ENCODE results near the gene DUSP6.

Gene DUSP6

DNA sequence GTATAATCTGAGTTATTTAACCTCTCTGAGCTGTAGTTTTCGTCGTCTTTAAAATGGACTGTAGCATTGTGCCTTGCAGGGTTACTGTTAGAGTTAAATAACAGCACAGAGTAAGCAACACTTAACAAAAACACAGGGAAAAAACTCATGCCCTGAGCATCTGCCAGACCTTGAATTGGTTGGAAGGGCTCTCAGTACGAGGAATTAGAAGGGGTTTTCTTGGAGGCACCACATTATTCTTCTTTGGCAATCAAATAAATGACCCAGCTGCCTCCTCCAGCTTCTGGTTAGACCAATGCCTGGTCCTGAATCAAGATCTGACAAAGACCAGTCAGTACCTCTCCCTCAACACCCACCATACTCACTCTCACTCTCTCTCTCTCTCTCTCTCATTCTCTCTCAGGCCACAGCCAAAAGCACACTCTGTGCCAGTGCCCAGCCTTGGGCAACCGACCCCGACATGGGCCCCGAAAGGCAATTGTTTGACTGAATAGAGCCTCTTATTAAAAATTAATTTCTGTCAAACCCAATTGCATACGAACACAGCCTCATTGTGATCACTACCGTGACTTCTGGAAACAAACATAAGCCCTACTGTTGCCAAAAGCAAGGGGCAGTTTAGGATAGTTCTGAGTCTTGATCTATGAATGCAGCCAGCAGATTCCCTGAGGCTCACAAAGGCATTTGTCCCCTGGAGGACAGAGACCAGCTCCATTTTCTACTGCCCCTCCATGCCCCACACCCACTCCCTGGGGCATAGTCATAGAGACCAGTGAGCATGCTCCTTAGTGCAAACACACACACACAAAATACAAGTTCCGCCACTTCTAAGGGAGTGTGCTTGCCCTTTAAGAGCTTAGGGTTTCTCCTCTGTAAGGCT is 23.9 kb downstream of the DUSP6 start:
- TF ChIP-seq, protein P1, sequence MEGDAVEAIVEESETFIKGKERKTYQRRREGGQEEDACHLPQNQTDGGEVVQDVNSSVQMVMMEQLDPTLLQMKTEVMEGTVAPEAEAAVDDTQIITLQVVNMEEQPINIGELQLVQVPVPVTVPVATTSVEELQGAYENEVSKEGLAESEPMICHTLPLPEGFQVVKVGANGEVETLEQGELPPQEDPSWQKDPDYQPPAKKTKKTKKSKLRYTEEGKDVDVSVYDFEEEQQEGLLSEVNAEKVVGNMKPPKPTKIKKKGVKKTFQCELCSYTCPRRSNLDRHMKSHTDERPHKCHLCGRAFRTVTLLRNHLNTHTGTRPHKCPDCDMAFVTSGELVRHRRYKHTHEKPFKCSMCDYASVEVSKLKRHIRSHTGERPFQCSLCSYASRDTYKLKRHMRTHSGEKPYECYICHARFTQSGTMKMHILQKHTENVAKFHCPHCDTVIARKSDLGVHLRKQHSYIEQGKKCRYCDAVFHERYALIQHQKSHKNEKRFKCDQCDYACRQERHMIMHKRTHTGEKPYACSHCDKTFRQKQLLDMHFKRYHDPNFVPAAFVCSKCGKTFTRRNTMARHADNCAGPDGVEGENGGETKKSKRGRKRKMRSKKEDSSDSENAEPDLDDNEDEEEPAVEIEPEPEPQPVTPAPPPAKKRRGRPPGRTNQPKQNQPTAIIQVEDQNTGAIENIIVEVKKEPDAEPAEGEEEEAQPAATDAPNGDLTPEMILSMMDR (IDR thresholded peaks at IDR 0.05; ENCODE audit: extremely low read depth, missing control alignments), result no peak
- no peak for DNase-seq (ENCODE audit: low spot score)

DNA sequence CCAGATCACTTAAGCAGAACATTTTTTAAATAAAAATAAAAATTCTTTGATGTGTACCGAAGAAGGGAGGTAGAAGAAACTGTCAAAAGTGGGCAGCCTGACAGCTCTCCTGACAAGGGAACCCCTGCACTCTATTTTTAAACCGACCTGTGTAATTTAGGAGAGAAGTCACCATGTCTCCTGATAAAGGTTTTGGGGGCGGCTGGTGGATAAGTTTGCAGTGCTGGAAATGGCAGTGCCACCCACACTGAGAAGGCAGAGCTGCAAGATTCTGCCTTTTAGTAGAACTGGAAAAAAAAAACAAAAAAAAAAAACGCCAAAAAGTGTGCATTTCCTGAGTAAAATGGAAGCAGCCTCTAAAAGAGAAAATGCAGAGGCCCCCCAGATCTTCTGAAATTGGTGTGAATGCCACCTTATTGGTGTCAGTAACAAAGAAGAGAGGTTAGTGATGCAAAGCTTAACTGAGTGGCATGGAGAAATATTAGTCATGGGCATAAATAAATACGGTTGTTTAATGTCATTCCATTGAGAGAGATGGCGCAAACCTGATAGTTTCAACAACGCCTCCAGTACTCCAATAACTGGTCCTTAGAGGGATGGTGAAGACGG is 24.7 kb downstream of the DUSP6 start:
- DNase-seq (ENCODE audit: low spot score), result no peak
- TF ChIP-seq, protein P1 (IDR thresholded peaks at IDR 0.05; ENCODE audit: extremely low read depth, missing control alignments), result no peak

DNA sequence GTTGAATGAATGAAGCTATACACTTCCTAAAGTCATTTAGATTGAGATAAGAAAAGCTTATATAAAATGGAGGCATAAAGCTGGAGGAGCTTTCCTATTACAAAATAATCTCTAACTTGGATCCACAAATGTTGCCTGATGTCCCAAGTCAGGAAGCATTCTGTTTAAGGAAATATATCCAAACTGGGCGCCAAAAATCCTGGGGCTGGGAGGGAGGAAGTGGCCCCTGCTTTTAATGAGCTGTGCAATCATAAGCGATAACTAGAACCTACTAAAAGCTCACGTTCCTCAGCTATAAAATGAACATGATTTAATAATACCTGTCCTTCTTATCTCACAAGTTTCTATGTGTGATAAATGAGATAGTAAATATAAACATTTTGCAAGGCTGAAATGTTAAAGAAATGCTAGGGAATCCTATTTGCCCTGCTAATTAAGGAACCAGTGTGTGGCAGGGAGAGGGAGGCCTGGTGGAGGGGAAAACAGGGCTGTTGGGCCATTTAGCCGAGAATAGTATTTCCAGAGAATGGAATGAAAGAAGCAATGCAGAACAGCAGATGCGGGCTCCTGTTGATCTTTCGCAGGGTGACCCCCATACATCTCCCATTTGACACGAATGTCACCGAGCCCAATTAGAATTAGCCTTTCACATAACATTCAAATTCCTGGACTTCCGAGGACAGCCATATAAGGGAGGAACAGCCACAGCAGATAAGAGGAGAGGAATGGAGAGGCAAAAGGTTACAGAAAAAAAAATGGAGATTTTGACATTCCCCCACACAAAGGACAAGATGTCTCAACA is 25.9 kb downstream of the DUSP6 start:
- TF ChIP-seq, protein P1 (IDR thresholded peaks at IDR 0.05; ENCODE audit: extremely low read depth, missing control alignments), result no peak
- no peak for DNase-seq (ENCODE audit: low spot score)

DNA sequence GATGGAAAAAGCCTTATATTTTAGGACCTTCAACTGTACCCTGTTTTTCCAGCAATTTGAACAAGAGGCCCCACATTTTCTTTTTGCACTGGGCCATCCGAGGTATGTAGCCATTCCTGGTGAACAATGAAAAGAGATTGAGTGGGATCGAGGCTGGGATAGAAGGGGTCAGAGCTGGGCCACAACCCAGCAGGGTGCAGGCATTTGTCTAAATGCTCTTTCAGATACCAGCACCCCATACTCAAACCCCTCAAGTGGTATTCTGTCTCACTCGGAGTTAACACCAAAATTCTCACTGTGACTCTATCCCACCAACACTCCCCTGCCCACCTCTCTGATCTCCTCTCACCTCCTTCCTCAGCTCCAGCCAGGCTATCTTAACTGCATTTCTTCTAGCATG is 26.8 kb downstream of the DUSP6 start:
- TF ChIP-seq, protein P1 (IDR thresholded peaks at IDR 0.05; ENCODE audit: extremely low read depth, missing control alignments), result no peak
- no peak for DNase-seq (ENCODE audit: low spot score)

DNA sequence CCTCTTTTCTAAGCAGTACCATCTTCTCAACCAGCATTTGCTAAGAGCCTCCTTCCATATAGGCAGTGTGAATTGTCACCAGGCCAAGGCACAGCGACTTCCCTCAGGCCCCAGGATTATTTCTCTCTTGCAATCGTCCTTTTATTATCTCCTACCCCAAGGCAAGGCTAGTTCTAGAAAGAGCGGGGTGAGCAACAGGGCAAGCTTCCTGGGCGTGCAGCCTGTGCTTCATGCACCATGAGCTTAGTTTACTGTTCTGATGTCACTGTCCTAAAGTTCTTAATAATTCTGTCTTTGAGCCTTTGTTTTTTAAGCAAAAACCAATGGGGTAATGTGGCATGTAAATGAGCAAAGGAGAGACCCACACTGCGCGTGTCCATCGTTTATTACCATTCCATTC is 27.9 kb downstream of the DUSP6 start:
- TF ChIP-seq, protein P1 (IDR thresholded peaks at IDR 0.05; ENCODE audit: extremely low read depth, missing control alignments), result no peak
- DNase-seq (ENCODE audit: low spot score), result no peak

DNA sequence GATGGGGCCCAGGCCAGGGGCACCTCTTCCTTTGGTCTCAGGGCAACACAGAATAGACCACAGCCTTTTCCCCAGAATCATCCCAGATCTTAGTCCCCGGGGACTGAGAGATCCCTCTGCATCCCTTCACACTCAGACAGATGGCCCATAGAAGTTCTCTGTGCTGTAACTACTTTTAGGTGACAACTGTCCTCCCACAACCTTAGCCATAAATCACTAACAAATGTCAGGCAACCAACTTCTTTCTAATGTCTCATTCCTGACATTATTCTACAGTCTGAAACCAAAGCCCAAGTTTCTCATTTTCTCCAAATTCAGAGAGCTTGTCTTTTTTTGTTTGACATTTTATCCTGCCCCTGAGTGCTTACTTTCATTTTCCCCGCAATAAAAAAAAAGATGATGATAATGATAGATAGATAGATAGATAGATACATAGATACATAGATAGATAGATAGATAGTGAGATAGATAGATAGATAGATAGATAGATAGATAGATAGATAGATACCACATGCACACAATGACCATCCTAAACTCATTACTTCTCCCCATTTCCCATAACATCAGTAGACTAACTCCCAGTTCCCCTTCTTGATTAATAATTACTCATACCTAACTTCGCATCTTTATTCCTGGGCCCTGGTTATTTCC is 28.6 kb downstream of the DUSP6 start:
- no peak for DNase-seq (ENCODE audit: low spot score)
- TF ChIP-seq, protein P1 (IDR thresholded peaks at IDR 0.05; ENCODE audit: extremely low read depth, missing control alignments), result no peak
